AG04450 (cell line): Measurements from ENCODE around the gene EIF1AD. TPM values are rescaled to one million over a fixed set of nuclear protein-coding genes. Genes with fewer than 3 reads are reported as not detected.

Source experiments
- CTCF ChIA-PET: fragments of 300-600, 350-600 bp; formaldehyde crosslinking; extraction: SDS; loops from one replicate; lab custom pipeline; 2022; ENCODE audit warnings: antibody characterized with exemption, inconsistent platforms; lab: Charles Lee
- POLR2A ChIA-PET: fragments of 350-600 bp; formaldehyde crosslinking; extraction: SDS; loops from one replicate; lab custom pipeline; 2021; ENCODE audit warnings: antibody characterized with exemption, inconsistent platforms; lab: Yijun Ruan, JAX
- DNase-seq: peaks from one replicate; pipeline ENCODE4 v3.0.0-alpha.2; 2011; ENCODE audit warnings: low read depth, low spot score
- H3K27ac ChIP-seq: one replicate; pipeline ENCODE4 v1.5.1; 2012; ENCODE audit warnings: low read depth, low read length, control low read depth
- H3K27me3 ChIP-seq: one replicate; pipeline ENCODE4 v1.6.0; 2012; ENCODE audit warnings: low read length; ENCODE audit not compliant: control insufficient read depth, insufficient read depth
- H3K4me3 ChIP-seq: 2 replicates; pipeline ENCODE4 v1.5.1; 2011; ENCODE audit warnings: mild to moderate bottlenecking, low read depth, low read length, control low read depth
- H3K9me3 ChIP-seq: 2 replicates; pipeline ENCODE4 v1.5.1; 2012; ENCODE audit warnings: low read length; ENCODE audit not compliant: control insufficient read depth, insufficient read depth
- CTCF ChIP-seq: IDR thresholded peaks from 2 replicates; pipeline ENCODE4 v1.5.1; 2011; ENCODE audit warnings: low read depth, low read length, control low read depth, inconsistent platforms
- polyA plus RNA-seq: library from polyadenylated mRNA; depleted of rRNA; stranded (reverse); fragments of >200 nt; gene quantifications from 2 replicates; pipeline ENCODE4 v1.2.3, GENCODE V29; 2011

Gene EIF1AD
- polyA plus RNA-seq, 1 experiment: 23.9 TPM

GRCh38 chr11:65968600-65969482 lies 33.1 kb downstream of the EIF1AD start:
- H3K9me3 ChIP-seq: no peaks in the 10 kb centered on the region; the same call in 1 of the 2 replicates
- ChIA-PET POLR2A (no interaction called here), CTCF (interaction anchor here (0.6 to 1.6 kb wide), 3 partner anchors 17 to 84 kb away, joined by 6 to 14 read pairs (median 8); partner anchors contain the start of gene FIBP)
- no peak overlapping the region for H3K27ac ChIP-seq
- no peak for DNase-seq
- H3K4me3 ChIP-seq: no peak overlapping the region
- no peak for TF ChIP-seq CTCF
- H3K27me3 ChIP-seq: no peaks in the 10 kb centered on the region

GRCh38 chr11:65967329-65967934 lies 34.5 kb downstream of the EIF1AD start:
- POLR2A ChIA-PET: no interaction called here
- no peak overlapping the region for H3K4me3 ChIP-seq
- CTCF ChIA-PET: interaction anchor here (1.4 to 1.6 kb wide), 3 partner anchors 25 to 83 kb away, joined by 3 to 8 read pairs (median 6); partner anchors contain the start of gene FIBP
- no peak for TF ChIP-seq CTCF
- H3K9me3 ChIP-seq: no peaks in the 10 kb centered on the region; the same call in 1 of the 2 replicates
- H3K27me3 ChIP-seq: no peaks in the 10 kb centered on the region
- no peak overlapping the region for H3K27ac ChIP-seq
- DNase-seq: no peak

GRCh38 chr11:65965986-65966762 lies 35.8 kb downstream of the EIF1AD start:
- ChIA-PET POLR2A (no interaction called here), CTCF (interaction anchor here (0.8 to 1.4 kb wide), 2 partner anchors 26 to 82 kb away, joined by 3 read pairs; no protein-coding TSS in a partner anchor)
- H3K27ac ChIP-seq: no peak overlapping the region
- no peaks in the 10 kb centered on the region; the same call in 1 of the 2 replicates for H3K9me3 ChIP-seq
- TF ChIP-seq CTCF: no peak
- no peak for DNase-seq
- H3K4me3 ChIP-seq: no peak overlapping the region
- no peaks in the 10 kb centered on the region for H3K27me3 ChIP-seq

- Histone ChIP-seq H3K27ac (no peak overlapping the region), H3K9me3 (no peaks in the 10 kb centered on the region; the same call in 1 of the 2 replicates), H3K27me3 (no peaks in the 10 kb centered on the region), H3K4me3 (no peak overlapping the region)
- no peak for TF ChIP-seq CTCF
- POLR2A ChIA-PET: no interaction called here
- CTCF ChIA-PET: no interaction called here
- DNase-seq: no peak
Observed at GRCh38 chr11:65964906-65965305, 37.1 kb downstream of the EIF1AD start.
